ENCODE data around the gene GBE1.

GBE1 gene

DNA sequence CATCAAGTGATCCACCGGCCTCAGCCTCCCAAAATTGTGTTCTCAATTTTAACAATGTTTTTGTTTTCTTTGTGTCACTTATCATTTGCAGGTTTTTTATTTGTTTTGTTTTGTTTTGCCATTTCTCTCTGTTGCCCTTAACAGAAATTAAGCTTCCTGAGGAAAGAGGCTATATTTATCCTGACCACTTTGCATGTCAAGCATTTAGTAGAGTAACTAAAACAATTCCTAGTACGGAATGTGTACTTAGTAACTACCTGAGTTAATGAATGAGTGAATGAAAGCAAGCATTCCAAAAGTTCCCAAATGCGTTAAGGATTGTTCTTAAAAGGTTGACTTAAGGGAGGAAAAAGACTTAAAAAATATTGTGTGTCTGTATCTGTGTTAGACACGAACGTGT is 193.1 kb downstream of the GBE1 start:
- Histone ChIP-seq H3K27me3 (ENCODE audit: control insufficient read depth, insufficient read depth, low read length) (no peaks in the 10 kb centered on the region), H3K4me2 (ENCODE audit: low read length) (no peak overlapping the region), H3K36me3 (ENCODE audit: control insufficient read depth, insufficient read depth, low read length) (no peaks in the 10 kb centered on the region), H3K4me1 (no peaks in the 10 kb centered on the region), H3K27ac (no peak overlapping the region), H2AFZ (no peak overlapping the region), H3K9ac (no peak overlapping the region), H3K9me3 (ENCODE audit: control insufficient read depth, low read length) (no peaks in the 10 kb centered on the region), H3K4me3 (ENCODE audit: low read depth, low read length) (no peak overlapping the region), H3K79me2 (no peaks in the 10 kb centered on the region)
- TF ChIP-seq CTCF (IDR thresholded peaks at IDR 0.05), result no peak

- Histone ChIP-seq H3K27me3 (ENCODE audit: control insufficient read depth, insufficient read depth, low read length) (no peaks in the 10 kb centered on the region), H2AFZ (no peak overlapping the region), H3K27ac (no peak overlapping the region), H3K4me1 (no peaks in the 10 kb centered on the region), H3K9me3 (ENCODE audit: control insufficient read depth, low read length) (no peaks in the 10 kb centered on the region), H3K36me3 (ENCODE audit: control insufficient read depth, insufficient read depth, low read length) (no peaks in the 10 kb centered on the region), H3K4me2 (ENCODE audit: low read length) (no peak overlapping the region), H3K79me2 (no peaks in the 10 kb centered on the region), H3K9ac (no peak overlapping the region), H3K4me3 (ENCODE audit: low read depth, low read length) (no peak overlapping the region)
- TF ChIP-seq CTCF (IDR thresholded peaks at IDR 0.05), result no peak
Observed at GRCh38 chr3:81565041-81565440, 196.4 kb downstream of the GBE1 start.

DNA sequence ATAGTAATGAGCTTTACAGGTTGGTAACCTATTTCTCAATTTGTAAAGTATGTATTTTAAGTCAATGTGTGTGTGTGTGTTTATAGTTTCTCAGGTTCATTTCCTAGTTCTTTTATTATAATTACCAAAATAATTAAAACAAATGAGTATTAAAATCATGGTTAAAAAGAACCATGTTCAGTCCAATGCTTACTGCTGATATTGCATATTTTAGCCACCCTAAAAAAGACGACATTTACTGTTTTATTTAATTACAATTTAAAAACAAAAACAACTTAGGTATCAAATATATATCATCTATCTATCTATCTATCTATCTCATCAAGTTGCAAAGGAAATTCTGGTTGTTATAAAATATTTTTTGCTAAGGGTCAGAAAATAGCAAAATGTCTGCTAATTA is 203.3 kb downstream of the GBE1 start:
- no peak overlapping the region for H3K4me3 ChIP-seq (ENCODE audit: low read depth, low read length)
- H3K4me1 ChIP-seq, result no peaks in the 10 kb centered on the region
- H3K27ac ChIP-seq, result no peak overlapping the region
- no peak overlapping the region for H3K9ac ChIP-seq
- no peaks in the 10 kb centered on the region for H3K79me2 ChIP-seq
- no peak overlapping the region for H2AFZ ChIP-seq
- H3K9me3 ChIP-seq (ENCODE audit: control insufficient read depth, low read length), result no peaks in the 10 kb centered on the region
- no peak for TF ChIP-seq CTCF (IDR thresholded peaks at IDR 0.05)
- no peaks in the 10 kb centered on the region for H3K36me3 ChIP-seq (ENCODE audit: control insufficient read depth, insufficient read depth, low read length)
- H3K27me3 ChIP-seq (ENCODE audit: control insufficient read depth, insufficient read depth, low read length), result no peaks in the 10 kb centered on the region
- H3K4me2 ChIP-seq (ENCODE audit: low read length), result no peak overlapping the region

GRCh38 chr3:81554801-81555200 is 206.6 kb downstream of the GBE1 start:
- Histone ChIP-seq H3K27me3 (ENCODE audit: control insufficient read depth, insufficient read depth, low read length) (no peaks in the 10 kb centered on the region), H3K9me3 (ENCODE audit: control insufficient read depth, low read length) (no peaks in the 10 kb centered on the region), H3K36me3 (ENCODE audit: control insufficient read depth, insufficient read depth, low read length) (no peaks in the 10 kb centered on the region), H3K4me3 (ENCODE audit: low read depth, low read length) (no peak overlapping the region), H3K4me1 (no peaks in the 10 kb centered on the region), H3K4me2 (ENCODE audit: low read length) (no peak overlapping the region), H3K27ac (no peak overlapping the region), H3K9ac (no peak overlapping the region), H2AFZ (no peak overlapping the region), H3K79me2 (no peaks in the 10 kb centered on the region)
- no peak for TF ChIP-seq CTCF (IDR thresholded peaks at IDR 0.05)

DNA sequence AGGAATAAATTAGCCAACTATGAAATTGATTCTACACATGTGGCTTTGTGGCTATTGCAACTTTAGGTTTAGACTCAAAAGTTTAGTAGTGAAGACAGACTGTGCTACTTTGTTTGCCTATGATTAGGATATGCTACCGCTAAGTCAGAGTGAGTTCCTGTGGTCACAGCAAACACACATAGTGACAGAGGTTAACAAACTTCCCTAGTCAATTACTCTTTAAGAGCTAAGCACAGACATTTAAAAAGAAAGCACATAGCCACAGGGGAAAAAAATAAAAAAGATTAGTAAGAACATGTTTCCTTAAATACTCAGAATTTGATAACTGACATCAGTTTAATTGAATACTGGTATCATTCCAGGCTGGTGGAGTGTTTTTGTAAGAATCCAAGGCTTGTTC is 207.1 kb downstream of the GBE1 start:
- H2AFZ ChIP-seq, result no peak overlapping the region
- H3K4me1 ChIP-seq, result no peaks in the 10 kb centered on the region
- H3K4me2 ChIP-seq (ENCODE audit: low read length), result no peak overlapping the region
- no peaks in the 10 kb centered on the region for H3K36me3 ChIP-seq (ENCODE audit: control insufficient read depth, insufficient read depth, low read length)
- H3K4me3 ChIP-seq (ENCODE audit: low read depth, low read length), result no peak overlapping the region
- no peaks in the 10 kb centered on the region for H3K79me2 ChIP-seq
- no peak for TF ChIP-seq CTCF (IDR thresholded peaks at IDR 0.05)
- no peaks in the 10 kb centered on the region for H3K27me3 ChIP-seq (ENCODE audit: control insufficient read depth, insufficient read depth, low read length)
- H3K9me3 ChIP-seq (ENCODE audit: control insufficient read depth, low read length), result no peaks in the 10 kb centered on the region
- no peak overlapping the region for H3K9ac ChIP-seq
- H3K27ac ChIP-seq, result no peak overlapping the region

Data from parathyroid adenoma (tissue), 2 donors.